ENCODE results near the gene ZBTB12.

DNA sequence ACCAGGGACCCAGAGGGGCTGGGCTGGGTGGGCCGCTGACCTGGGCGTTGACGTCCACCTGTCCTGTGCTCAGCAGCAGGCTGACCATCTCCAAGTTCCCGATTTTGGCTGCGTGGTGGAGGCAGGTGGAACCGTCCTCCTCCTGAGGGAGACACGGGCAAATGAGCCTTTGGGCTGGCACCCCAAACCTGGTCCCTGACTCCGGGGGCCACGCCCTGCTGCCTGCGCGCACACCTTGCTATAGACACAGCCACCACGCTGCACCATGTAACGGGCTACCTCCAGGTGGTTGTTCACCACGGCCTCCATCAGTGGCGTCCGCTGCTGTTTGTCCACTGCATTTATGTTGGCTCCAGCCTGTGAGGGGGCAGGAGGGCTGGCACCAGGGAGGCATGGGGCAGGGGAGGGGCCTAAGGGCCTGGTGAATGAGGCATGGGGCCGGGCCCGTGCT is 15.3 kb downstream of the ZBTB12 start:
- TF ChIP-seq ZFY (CRISPR knock-in tag; IDR thresholded peaks at IDR 0.05) (no peak), RFX5 (IDR thresholded peaks at IDR 0.05; ENCODE audit: low read depth, low read length) (no peak), ZEB1 (IDR thresholded peaks at IDR 0.05; ENCODE audit: insufficient replicate concordance, low read depth) (no peak), HOXA3 (CRISPR knock-in tag; IDR thresholded peaks at IDR 0.05) (no peak), TARDBP (CRISPR knock-in tag; IDR thresholded peaks at IDR 0.05) (no peak), SETDB1 (CRISPR knock-in tag; IDR thresholded peaks at IDR 0.05; ENCODE audit: borderline replicate concordance) (no peak), ZBTB7A (CRISPR knock-in tag; IDR thresholded peaks at IDR 0.05) (no peak), SP4 (CRISPR knock-in tag; IDR thresholded peaks at IDR 0.05) (no peak)
- TF ChIP-seq, protein P1, sequence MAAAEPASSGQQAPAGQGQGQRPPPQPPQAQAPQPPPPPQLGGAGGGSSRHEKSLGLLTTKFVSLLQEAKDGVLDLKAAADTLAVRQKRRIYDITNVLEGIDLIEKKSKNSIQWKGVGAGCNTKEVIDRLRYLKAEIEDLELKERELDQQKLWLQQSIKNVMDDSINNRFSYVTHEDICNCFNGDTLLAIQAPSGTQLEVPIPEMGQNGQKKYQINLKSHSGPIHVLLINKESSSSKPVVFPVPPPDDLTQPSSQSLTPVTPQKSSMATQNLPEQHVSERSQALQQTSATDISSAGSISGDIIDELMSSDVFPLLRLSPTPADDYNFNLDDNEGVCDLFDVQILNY (CRISPR knock-in tag; conservative IDR thresholded peaks at IDR 0.05) = no peak
- TF ChIP-seq, protein P2, sequence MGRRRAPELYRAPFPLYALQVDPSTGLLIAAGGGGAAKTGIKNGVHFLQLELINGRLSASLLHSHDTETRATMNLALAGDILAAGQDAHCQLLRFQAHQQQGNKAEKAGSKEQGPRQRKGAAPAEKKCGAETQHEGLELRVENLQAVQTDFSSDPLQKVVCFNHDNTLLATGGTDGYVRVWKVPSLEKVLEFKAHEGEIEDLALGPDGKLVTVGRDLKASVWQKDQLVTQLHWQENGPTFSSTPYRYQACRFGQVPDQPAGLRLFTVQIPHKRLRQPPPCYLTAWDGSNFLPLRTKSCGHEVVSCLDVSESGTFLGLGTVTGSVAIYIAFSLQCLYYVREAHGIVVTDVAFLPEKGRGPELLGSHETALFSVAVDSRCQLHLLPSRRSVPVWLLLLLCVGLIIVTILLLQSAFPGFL (CRISPR knock-in tag; IDR thresholded peaks at IDR 0.05) = no peak

Measured in HepG2 (cell line).